NB4 (cell line): Measurements from ENCODE around the gene CDK4.

Source experiments
- DNase-seq: peaks from one replicate; pipeline ENCODE4 v3.0.0; 2010; ENCODE audit warnings: low read depth
- H3K4me3 ChIP-seq: one replicate; pipeline ENCODE4 v1.5.1; 2011; ENCODE audit warnings: mild to moderate bottlenecking, low read depth, low read length, moderate library complexity
- MYC ChIP-seq: IDR thresholded peaks from 2 replicates; pipeline ENCODE4 v1.6.1; 2011; ENCODE audit warnings: low read depth, low read length
- POLR2A ChIP-seq: IDR thresholded peaks from 2 replicates; pipeline ENCODE4 v1.6.1; 2011; ENCODE audit warnings: mild to moderate bottlenecking; ENCODE audit not compliant: insufficient read length; ENCODE audit errors: extremely low read depth
- TF ChIP-seq, protein P1 (sequence below): IDR thresholded peaks from one replicate; pipeline ENCODE4 v1.5.1; 2012; ENCODE audit warnings: low read depth, low read length
- TF ChIP-seq, protein P2 (sequence below): IDR thresholded peaks from 2 replicates; pipeline ENCODE4 v1.6.1; 2011; ENCODE audit warnings: low read depth, low read length

Gene CDK4

DNA sequence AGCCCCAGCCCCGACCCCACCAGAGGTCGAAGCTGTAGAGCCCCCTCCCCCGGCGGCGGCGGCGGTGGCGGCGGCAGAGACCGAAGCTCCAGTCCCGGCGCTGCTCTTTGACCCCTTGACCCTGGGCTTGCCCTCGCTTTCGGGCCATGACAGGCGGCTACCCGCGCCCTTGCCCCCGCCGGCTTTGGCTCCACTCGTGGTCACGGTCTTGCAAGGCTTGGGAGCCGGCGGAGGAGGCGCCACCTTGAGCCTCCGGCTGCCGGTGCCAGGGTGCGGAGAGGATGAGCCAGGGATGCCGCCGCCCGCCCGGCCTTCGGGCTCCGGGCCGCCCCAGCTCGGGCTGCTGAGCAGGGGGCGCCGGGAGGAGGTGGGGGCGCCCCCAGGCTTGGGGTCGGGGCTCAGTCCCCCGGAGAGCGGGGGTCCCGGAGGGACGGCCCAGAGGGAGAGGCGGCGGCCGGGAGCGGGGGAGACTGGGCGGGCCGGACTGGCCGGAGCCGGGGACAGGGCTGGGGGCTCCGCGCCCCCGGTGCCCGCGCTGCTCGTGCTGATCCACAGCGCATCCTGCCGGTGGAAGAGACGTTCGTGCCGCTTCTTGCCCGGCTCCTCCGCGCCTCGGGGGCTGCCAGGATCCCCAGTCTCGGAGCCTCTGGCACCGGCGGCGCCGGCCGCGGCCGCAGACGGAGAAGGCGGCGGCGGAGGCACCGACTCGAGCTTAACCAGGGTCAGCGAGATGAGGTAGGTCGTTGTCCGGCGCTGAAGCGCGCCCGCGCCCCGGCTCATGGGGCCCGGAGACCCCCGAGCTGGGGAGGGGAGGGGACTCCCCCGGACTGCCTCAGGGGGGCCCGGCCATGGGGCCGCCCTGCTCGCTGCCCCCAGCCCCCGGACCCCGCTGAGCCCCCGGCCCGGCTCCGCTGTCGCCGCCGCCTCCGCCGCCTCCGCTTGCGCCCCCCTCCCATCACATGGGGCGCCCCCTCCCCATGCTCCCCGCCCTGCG, 14.3 kb downstream of the CDK4 start:
- DNase-seq = no peak
- TF ChIP-seq MYC = no peak
- TF ChIP-seq, protein P1, sequence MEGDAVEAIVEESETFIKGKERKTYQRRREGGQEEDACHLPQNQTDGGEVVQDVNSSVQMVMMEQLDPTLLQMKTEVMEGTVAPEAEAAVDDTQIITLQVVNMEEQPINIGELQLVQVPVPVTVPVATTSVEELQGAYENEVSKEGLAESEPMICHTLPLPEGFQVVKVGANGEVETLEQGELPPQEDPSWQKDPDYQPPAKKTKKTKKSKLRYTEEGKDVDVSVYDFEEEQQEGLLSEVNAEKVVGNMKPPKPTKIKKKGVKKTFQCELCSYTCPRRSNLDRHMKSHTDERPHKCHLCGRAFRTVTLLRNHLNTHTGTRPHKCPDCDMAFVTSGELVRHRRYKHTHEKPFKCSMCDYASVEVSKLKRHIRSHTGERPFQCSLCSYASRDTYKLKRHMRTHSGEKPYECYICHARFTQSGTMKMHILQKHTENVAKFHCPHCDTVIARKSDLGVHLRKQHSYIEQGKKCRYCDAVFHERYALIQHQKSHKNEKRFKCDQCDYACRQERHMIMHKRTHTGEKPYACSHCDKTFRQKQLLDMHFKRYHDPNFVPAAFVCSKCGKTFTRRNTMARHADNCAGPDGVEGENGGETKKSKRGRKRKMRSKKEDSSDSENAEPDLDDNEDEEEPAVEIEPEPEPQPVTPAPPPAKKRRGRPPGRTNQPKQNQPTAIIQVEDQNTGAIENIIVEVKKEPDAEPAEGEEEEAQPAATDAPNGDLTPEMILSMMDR = no peak
- no peak for TF ChIP-seq POLR2A
- TF ChIP-seq, protein P2, sequence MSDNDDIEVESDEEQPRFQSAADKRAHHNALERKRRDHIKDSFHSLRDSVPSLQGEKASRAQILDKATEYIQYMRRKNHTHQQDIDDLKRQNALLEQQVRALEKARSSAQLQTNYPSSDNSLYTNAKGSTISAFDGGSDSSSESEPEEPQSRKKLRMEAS = no peak
- no peak overlapping the region for H3K4me3 ChIP-seq

DNA sequence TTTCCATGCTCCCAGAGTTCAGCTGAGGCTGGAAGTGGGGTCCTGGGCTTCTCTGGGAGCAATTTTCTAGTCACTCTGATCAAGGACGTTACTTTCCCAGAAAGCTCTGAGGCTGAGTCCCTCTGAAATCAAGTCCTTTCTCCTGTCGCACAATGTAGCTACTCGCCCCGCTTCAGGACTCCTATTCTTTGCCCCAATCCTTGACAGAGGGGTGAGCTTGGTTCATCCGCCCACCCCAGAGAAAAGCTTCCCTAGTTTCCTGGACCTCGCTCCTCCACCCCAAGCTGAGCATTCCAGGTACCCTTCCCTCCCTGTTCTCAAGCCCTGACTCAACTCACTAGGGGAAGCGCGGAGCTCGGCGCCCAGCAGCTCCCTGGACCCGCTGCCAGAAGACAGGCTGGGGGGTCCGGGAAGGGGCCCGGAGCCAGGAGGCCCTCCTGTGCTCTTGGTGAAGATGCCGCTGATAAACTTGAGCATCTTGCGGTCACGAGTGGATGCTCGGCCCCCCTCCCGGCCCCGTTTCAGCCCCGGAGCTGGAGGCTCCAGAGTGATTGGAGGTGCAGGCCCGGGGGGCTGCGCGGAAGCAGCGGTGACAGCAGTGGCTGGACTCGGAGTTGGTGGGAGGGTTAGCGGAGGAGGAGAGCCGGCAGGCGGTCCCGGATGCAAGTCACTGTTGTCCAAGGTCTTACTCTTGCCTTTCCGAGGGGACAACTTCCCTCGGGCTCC, 15.2 kb downstream of the CDK4 start:
- no peak for DNase-seq
- TF ChIP-seq MYC (no peak), POLR2A (no peak)
- TF ChIP-seq, protein P1 = no peak
- TF ChIP-seq, protein P2 = no peak
- H3K4me3 ChIP-seq = no peak overlapping the region

DNA sequence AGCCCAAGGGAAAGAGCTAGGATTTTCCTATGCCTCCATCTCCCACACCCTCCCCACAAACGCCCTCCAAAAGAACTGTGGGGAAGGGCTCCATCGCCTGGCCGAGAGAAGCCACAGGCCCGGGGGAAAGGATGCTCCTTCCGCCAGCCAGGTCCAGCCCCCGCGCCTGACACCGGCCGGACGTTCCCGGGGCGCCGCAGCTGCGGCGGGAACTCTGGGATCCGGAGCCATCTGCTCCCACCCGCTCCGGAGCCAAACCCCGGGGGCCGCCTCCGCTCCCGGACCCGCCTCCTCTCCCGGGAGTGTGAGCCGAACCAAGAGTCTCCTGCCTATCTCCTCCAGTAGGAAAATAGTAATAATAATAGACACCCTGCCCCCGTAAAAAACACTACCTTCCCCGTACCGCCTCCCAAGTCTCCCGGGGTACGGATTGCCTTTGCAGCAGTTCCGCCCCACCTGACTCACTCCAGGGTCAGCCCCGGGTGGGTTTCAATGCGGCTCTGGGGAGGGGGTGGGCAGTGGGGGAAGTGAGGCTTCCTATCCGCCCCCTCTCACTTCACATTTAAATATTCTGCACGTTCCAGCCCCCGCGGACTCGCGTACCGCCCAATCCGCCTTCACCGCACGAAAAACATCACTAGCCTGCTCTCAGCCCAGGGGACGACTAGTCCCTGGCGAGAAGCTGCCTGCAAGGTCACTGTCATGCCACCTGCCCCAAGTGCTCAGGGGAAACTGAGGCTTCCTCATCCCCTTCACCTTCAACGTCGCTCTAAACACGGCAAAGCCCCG, 16.0 kb downstream of the CDK4 start:
- no peak for DNase-seq
- TF ChIP-seq, protein P1 = no peak
- TF ChIP-seq MYC = no peak
- no peak for TF ChIP-seq POLR2A
- TF ChIP-seq, protein P2 = no peak
- no peak overlapping the region for H3K4me3 ChIP-seq

DNA sequence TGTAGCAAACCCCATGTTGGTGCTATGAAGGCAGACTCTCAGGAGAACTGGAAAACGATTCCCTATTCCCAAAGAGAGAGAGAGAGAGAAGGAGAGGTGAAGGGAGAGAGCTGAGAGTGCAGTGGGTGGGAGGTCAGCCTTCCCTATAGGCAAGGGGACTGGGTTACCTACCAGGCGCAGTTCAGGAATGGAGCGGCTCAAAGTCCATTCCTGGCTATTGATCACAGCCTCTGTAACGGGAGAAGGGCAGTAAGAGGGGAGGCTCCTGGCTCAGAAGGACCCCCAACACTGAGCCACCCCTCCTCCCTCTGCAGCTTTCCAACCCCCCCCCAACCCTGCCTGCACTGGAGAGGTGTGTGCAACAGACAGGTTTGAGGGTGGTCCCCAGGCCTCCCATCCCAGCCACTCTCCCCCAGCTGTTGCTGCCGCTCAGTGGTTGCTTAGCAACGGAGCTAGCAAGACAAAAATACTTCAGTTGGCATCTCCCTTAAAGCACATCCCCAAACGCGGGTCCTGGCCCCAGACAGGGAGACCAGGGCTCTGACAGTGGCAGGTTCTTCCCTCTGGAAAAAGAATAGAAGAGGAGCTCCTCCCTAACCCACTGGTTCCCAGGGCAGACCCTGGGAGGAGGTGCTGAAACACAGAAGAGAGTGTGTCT, 16.8 kb downstream of the CDK4 start:
- no peak for DNase-seq
- no peak overlapping the region for H3K4me3 ChIP-seq
- TF ChIP-seq MYC (no peak), POLR2A (no peak)
- TF ChIP-seq, protein P2 = no peak

DNA sequence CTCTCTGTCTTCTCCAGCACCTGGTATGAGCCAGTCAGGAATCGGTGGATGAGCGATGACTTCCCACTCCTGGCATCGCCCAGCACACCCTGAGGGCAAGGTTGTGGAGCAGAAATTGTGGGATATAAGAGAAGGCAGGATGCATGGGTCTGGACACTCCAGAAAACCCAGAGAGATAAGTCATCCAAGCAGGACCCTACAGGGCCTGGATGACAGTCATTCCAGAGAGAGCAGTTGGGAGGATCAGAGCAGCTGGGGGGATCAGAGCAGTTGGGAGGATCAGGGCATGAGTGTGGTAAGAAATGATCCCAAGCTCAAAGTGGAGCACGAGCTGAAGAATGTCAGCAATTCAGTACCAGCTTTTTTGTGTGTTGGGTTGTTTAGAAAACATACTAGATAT, 17.5 kb downstream of the CDK4 start:
- TF ChIP-seq, protein P2 = no peak
- TF ChIP-seq POLR2A = no peak
- TF ChIP-seq, protein P1 = no peak
- TF ChIP-seq MYC = no peak
- H3K4me3 ChIP-seq = no peak overlapping the region
- no peak for DNase-seq
